Measurements from ENCODE around the gene GALNT2.

GRCh38 chr1:230274254-230274653 is 207.2 kb downstream of the GALNT2 start:
- TF ChIP-seq POLR2A (IDR thresholded peaks at IDR 0.05; ENCODE audit: low read length) (no peak), GATA1 (IDR thresholded peaks at IDR 0.05; ENCODE audit: low read depth, low read length) (no peak)
